Measurements from ENCODE around the gene FGFR3.

Gene FGFR3

DNA sequence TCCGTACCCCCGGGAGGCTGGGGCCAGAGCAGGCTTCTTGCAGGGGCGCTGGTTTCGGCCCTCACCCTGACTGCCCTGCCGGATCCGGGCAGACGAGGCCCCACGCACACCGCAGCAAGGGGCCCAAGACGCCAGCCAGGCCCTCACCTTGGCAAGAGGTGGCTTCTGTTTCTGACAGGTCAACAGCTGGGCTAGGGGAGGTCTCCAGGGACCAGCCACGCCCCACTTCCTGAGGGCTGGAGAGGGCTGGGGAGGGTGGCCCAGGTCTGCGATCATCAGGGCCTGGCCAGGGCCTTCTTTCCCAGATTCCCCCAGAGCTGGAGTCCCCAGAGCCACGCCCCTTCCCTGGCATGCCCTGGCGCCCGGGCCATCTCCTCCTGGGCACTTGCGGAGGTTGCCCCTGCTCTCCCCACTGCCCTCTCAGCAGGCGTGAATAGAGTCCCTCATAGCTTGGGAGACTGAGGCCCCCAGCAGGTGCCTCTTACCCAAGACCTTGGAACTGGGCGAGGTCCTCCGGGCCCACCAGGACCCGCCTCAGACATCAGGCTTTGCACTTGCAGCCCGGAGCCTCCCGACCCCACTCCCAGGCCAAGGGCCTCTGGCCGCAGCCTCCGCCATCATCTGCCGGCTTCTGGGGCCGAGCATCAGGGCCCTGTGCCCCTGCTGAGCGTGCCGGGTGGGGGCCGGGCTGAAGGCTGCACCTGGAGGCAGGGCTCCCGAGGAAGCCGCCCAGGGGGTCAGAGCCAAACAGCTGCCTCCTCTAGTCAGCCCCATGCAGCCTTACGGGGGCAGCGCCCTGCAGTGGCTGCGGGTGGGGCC lies 6.3 kb upstream of the FGFR3 start:
- FAIRE-seq (no peak), DNase-seq (ENCODE audit: insufficient read length, low spot score) (no peak)

DNA sequence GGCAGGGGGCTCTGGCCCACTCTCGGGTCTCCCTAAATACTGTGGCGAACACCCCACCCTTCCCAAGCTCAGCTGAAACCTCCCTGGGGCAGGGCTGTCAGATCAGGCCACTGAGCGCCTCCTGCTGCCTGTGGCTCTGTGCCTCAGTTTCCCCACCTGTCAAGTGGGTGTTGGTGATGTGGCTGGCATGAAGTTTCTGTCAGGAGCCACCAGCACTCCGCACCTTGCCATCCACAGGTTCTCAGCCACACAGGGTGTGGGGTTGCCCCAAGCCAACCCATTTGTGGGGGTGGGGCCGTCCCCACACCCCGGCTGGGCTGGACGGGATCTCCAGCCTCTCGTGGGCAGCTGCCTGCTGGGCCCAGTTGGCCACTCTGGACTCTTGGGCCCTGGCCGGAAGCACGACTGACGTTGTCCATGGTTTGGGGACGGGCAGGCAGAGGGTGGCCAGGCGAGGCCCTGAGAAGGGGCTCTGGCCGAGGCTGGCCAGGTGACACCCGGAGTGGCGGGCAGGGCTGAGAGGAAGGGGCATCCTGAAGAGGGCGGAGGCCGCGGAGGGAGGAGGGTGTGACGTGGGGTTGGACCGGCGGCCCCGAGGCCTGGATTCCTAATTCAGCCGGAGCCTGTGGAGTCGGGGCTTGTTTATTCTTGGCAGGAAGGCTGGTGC lies 5.5 kb upstream of the FGFR3 start:
- no peak for FAIRE-seq

DNA sequence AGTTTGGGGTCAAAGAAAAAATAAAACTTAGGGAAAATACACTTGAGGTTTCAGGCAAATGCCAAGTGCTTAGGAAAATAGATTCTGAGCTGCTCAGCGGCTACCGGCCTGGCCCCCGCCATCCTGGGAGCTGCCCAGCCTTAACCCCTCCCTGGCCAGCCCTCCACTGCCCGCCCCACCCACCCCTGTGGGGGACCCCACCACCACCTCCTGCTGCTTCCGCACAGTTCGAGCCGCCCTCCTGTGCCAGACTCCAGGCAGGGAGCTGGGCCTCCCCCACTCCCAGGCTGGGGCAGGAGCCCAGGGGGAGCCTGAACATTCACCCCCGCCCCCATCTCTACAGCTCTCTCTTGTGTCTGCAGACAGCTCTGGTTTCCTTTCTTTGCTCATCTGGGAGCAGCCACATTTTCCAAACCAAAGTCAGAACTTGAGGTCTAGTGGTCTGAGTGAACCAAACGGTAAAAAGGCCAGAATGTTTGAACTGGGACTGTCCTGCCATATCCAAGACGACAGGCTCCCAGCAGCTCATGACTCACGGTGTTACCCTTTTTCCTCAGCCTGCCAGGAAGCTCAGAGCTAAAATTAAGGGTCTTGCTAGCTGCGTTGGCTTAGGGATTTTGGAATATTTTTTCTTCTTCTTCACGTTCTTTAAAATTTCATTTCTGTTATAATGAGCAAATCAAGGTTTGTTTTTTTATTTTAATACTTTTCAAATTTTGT lies 4.7 kb upstream of the FGFR3 start:
- DNase-seq (ENCODE audit: insufficient read length, low spot score) (no peak), FAIRE-seq (no peak)

More for the DNA sequence above, 5.5 kb upstream of the FGFR3 start:
- DNase-seq (ENCODE audit: insufficient read length, low spot score): no peak

DNA sequence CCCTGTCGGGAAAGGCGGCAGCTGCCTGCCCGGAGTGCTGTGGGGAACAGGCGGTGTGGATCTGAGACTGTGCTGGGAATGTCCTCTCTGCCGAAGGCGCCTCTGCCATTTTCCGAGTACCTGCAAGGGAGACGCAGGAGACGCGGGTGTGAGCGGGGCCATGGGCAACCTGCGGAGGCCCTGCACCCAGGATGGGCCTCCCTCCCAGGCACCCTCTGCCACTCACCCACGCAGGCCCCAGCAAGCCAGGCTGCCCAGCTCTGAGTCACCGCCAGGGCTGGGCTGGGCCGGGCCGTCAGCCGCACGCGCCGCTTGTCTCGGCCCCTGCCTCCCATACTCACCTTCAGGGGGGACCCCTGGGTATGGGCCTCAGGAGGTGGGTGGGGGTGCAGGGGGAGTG lies 3.5 kb upstream of the FGFR3 start:
- no peak for FAIRE-seq
- DNase-seq (ENCODE audit: insufficient read length, low spot score): no peak

DNA sequence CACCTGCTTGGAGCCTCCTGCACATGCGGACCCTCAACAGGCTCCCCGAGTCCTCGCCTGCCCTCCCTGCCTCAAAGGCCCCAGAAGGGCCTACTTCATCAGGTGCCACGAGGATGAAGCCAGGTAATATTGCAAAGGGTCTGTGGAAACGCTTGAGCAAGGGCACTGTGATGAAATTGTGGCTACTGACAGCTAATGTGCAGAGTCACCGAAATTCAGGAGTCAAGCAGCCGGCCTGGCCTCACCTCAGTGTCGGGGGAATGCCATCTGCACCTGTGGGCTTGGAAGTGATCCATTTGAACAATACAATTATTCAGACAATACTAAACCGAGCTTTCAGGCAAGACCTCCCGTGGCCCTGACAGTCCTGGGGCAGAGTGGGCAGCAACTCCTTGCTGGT lies 3.1 kb upstream of the FGFR3 start:
- no peak for DNase-seq (ENCODE audit: insufficient read length, low spot score)
- no peak for FAIRE-seq

DNA sequence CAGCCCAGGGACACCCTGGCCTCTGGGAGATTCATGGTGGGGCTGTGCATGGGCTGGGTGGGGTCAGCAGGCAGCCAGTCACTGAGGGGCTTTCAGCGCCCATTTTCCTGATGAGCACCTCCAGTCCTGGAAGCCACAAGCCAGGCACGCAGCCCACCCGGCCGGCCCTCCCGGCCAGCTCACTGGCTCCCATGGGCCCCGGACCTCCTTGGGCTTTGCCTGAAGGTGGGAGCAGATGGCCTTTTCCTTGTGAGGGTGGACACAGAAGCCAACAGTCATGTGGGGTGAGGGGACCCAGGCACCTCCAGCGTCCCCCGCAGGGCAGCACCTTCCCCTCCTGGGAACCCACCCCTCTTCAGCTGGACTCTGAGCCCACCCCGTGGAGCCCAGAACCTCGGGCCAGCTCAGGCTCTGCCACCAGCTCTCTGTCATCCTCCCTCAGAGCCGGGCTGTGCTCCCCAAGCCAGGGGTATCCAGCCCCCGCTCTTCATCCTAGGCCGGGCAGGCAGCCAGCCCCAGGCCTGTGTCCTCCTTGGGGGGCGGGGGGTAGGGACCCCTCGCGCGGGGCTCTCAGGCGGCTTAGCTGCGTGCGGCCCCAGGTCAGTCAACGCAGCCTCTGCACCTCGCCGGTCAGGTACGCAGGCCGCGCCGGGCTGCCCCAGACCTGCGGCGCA lies 798 bp upstream of the FGFR3 start:
- DNase-seq (ENCODE audit: insufficient read length, low spot score) (no peak), FAIRE-seq (no peak)

DNA sequence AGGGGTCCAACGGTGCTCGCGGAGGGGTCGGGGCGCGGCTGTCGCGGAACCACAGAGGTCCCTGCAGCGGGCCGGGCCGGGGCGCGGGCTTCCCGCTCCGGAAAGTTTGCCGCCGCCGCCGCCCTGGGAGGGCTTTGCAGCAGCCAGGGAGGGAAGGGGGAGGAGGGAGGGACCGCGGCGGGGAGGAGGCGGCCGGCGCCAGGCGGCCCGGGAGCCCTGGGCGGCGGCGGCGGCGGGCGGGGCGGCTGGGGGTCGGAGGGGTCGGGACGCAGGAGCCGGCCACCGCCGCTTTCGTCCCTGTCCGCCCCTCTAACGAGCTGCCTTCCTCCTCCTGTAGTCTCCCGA lies 375 bp downstream of the FGFR3 start:
- DNase-seq (ENCODE audit: insufficient read length, low spot score) (peak; percentile 34), FAIRE-seq (no peak)

DNA sequence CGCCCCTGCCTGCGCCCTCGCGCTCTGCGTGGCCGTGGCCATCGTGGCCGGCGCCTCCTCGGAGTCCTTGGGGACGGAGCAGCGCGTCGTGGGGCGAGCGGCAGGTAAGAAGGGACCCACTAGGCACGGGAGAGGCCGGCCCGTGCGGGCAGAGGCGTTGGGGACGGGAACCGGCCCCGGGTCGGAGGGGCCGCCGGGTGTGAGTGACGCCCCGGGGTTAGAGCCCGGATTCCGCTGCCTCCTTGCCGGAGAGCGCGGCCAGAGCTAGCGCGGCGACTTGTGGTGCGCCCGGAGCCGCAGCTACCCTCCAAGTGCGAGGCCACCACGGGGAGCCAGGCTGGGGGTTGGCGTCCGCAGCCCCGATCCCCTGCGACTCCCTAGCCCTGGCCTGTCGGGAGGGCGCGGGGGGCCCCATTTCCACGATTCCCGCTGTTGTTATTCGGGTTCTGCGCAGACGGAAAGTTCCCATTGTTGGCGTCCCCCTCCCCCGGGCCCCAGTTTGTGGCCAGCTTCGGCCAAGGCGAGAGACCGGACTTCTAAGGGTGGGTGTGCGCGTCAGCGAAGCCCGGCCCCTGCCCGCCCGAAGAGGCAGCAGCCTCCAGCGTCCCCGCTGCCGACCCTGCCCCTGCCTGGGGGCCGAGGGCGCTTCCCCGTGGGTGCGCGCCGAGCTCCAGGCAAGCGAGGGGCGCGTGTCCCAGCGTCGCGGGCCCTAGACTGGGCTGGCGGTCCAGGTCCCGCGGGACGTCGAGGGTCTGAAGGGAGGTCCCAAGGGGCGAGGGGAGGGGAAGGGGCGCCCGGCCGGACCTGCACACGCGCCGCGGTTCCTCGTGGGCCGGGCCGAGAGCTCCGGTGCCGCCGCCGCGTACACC lies 1.1 kb downstream of the FGFR3 start:
- DNase-seq (ENCODE audit: insufficient read length, low spot score) (peak; percentile 31), FAIRE-seq (no peak)

DNA sequence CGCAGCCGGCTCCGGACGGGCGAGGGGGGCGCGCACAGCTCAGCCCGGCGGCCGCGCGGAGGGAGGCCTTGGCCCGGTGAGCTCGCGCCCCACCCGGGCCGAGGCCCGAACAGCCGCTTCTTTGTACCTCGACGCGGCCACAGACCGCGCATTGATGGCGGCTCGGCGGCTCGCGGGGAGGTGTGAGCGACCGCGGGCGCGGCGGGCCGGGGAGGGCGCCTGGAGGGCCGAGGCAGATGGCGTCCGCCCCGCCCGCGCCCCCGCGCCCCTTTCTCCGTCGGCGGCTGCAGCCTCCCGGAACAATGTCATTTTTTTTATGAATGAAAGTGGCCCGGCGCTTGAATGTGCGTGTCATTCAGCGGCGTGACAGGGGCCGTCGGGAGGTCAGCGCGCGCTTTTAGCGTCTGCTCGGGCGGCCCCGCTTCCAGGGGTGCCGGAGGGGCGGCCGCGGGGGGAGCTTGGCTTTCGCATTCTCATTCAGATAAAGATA lies 1.8 kb downstream of the FGFR3 start:
- FAIRE-seq: no peak
- DNase-seq (ENCODE audit: insufficient read length, low spot score): no peak

DNA sequence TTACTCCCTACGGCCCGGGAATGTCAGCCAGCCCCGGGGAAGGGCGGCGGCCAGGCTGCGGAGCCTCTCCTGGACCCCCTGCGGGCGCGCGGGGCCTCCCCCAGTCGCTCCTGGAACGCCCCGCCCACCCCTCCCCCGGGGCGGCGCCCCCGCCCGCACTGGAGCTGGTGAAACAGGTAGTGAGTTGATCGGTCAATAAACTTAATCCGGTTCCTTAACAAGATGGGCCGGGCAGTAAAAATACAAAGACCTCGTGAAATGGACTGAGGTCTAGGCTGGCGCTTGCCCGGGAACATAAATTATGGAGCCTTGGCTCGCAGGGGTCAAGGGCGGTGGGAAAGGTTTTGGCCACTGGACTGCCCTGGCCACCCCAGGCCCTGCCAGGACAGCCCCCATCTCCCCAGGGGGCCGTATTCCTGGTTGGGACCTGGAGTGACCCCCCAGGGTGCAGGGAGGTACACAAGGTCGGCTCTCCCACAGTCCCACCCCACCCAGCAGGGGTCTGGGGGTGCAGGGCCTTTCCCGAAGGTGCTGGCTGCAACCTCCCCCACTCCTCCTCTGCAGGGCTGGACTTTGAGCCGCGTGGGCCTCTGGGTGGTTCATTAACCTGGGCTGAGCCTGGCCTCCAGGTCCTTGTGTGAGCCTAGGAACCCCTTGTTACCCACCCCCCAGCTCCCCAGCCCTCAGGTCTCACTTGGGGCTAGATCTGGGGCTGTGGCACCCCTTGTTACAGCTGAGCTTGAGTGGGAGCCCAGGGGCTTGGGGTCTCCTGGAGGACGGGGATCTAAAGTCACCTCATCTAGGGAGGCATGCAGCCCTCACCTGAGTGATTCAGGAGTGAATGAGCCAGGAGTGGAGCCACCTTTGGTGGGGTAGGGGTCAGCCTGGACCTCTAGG lies 2.5 kb downstream of the FGFR3 start:
- no peak for DNase-seq (ENCODE audit: insufficient read length, low spot score)
- no peak for FAIRE-seq

DNA sequence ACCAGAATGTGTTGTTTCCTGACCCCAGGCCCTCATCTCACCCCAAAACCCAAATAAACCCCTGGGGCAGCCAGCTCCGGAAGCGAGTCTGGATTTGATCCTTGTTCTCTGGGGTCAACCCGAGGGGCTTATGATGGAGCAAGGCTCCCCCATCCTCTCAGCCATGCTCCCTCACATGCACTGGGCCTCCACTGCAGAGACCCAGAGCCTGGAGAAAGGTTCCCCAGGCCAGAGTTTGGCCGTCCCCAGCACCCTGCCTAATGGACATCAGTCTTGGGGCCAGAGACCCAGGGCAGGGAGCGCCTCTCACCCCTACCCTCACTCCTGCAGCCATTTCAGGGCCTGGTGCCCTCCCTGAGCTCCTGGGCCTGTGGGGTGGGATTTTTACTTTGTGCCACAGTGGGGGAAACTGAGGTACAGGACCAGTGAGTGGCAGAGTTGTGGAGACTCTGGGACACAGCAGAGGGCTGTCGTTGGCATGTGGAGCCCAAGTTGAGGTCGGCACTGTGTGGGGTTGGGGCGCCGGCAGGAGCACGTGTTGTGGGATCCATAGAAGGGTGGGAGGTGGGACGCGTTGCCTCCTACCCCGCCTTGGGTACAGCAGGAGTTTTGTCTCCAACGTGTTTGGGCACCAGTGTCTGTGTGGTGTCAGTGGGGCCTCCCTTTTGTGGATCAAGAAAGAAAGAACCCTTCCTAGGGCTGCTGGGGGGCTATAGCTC lies 3.6 kb downstream of the FGFR3 start:
- FAIRE-seq: no peak
- DNase-seq (ENCODE audit: insufficient read length, low spot score): no peak

DNA sequence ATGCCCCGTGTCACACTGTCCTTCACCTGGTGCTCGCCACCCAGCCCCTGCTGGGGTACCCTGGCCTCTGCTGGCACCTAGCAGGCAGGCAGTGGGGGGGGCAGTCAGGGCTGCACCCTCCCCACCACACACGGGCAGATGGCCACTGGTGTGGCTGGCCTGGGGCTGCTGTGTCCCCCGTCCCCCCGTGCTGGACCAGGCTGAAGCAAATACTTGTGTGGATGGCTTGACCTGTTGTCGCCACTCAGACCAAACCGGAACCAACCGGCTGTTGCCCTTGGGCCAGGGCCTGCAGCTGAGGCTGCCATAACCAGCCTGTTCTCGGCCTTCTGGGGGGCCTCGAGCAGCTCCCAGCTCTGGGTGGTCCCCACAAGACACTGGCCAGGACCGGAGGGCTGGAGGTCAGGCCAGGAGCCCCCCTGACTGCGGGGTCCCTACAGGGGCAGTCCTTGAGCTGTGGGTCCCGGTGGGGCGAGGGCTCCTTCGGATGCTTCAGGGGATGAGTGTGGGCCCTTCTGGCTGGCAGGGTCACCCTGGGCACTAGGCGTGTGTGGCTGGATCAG lies 4.3 kb downstream of the FGFR3 start:
- FAIRE-seq: no peak
- DNase-seq (ENCODE audit: insufficient read length, low spot score): no peak

DNA sequence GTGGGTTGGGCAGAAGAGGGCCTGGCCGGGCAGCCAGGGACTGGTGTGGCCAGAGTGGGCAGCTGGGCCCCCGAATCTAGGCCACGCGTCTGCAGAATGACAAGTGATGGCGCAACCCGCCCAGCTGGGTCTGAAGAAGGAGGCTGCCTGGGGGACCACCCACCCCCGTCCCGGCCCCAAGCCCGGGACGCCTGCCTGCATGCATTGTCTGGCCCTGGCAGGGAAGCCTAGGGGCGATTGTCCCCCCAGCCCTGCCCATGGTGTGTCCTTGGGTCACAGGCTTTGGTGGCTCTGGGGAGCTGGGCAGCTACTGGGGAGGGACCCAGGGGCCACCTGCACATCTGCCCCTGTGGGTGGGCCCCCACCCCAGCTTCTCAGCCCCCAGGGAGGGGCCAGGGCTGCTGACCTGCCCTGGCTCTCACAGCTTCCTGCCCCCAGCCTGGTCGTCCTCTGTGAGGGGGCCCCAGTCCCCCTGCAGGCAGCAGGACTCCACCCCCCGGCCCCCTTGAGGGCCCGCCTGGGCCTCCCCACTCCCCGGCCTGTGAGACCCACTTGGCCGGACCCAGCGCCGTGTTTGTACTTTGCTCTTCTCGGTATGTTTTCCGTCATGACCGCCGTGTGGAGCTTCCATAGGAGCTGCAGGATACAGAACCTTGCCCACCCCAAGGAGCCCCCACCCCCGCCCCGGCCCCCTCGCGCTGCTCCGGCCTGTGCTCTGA lies 4.9 kb downstream of the FGFR3 start:
- no peak for FAIRE-seq
- DNase-seq (ENCODE audit: insufficient read length, low spot score): no peak

DNA sequence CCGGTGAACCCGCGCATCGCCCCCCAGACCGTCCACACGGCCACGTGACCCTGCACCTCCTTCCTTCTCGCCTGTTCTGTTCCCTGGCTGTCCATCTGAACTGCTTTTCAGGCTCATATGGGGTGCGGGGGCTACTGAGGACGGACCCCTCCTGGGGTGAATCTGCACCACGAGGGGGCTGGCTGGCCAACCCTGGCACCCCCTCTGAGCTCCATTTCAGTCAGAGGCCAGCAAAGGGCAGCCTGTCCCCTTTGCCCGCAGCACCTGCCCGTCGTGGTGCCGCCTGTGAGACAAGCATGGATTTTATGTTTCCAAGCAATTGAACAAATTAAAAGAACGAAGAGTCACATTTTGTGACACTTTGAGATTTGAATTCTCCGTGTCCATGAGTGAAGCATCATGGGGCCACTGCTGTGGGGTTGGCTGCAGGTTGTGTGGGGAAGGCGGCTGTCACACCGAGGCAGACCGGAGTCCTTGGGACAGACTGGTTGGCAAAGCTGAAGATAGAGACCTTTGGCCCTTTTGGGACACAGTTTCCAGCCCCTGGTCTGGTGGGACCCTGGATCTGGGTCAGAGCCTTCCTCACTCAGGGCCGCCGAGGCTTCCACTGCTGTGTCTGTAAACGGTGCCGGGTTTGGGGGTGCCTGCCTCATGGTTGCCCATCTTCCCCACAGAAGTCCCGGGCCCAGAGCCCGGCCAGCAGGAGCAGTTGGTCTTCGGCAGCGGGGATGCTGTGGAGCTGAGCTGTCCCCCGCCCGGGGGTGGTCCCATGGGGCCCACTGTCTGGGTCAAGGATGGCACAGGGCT lies 5.7 kb downstream of the FGFR3 start:
- DNase-seq (ENCODE audit: insufficient read length, low spot score): no peak
- no peak for FAIRE-seq

DNA sequence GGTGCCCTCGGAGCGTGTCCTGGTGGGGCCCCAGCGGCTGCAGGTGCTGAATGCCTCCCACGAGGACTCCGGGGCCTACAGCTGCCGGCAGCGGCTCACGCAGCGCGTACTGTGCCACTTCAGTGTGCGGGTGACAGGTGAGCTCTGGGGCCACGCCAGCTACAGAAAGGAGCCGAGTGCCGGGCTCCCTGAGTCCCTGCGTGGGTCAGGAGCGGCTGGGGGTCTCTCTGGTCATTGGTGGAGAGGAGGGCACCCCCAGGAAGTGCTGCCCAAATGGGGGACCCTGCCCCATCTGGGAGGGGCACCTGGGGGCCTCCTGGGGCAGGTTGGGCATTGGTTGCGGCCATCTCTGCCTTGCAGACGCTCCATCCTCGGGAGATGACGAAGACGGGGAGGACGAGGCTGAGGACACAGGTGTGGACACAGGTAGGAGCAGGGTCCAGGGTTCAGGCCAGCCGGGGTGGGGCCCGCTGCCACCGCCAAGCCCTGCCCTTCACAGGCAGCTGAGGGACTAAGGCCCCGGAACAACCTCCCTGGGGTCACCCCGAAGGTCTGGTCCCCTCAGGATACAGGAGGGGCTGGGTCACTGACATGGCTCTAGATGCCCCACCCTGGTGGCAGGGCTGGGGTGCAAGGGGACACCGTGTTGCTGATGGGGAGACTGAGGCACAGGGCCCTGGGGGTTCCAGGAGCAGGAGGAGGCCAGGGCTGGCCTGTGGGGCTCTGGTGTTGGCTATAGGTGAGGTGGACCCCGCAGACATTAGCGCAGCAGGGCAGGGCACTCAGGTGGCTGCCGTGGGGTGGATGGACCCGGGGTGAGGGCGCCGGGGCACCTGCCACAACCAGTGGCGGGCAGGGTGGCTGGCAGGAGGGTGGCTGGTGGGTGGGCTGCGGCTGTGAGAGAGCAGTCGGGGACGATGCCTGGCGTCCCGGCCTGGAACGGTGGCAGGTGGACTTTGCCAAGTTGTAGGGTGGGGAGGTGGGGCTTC lies 6.6 kb downstream of the FGFR3 start:
- DNase-seq (ENCODE audit: insufficient read length, low spot score) (no peak), FAIRE-seq (no peak)

DNA sequence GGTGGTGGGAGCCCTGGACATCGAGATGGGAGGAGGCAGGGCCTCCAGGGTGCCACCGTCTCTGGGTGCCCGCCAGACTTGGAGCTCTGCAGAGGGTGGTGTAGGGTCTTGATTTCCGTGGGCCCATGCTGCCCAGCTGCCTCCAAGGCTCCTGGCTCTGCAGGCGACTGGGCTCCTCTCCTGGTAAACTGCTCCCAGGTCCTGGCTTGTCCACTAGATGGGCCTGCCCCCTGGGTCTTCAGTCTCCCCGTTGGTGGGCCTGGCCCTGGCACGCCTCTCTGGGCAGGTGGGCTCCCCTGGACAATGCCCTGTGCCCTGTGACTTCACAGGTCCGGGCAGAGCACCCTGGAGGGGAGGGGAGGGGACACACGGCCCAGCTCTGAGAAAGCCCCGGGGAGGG lies 7.7 kb downstream of the FGFR3 start:
- FAIRE-seq: no peak
- DNase-seq (ENCODE audit: insufficient read length, low spot score): no peak

All from HTR-8/SVneo (cell line).